Stimulated activated CD8-positive, alpha-beta memory T cell treated with anti-CD3 and anti-CD28 coated beads, Interleukin-7, amount 100 ng/mL, for 48 hours (primary cell): Measurements from ENCODE around the gene CLNK.

Source experiments
- DNase-seq, 2 donors: peaks; one replicate each; pipeline ENCODE4 v3.0.0-alpha.2; 2020; ENCODE audit warnings: low read depth in 1 of 2; ENCODE audit errors: extremely low read depth in 1 of 2

CLNK gene

GRCh38 chr4:10613926-10614478 lies 70.6 kb downstream of the CLNK start:
- no peak for DNase-seq

- DNase-seq, result no peak
These were observed 72.1 kb downstream of the CLNK start for GRCh38 chr4:10612476-10612875.

GRCh38 chr4:10611673-10612072 lies 72.9 kb downstream of the CLNK start:
- DNase-seq, result no peak

- no peak for DNase-seq
These were observed 75.9 kb downstream of the CLNK start for GRCh38 chr4:10608501-10609219.

GRCh38 chr4:10607206-10607605 lies 77.4 kb downstream of the CLNK start:
- DNase-seq, result no peak

GRCh38 chr4:10606483-10607155 lies 77.9 kb downstream of the CLNK start:
- DNase-seq, result no peak

- no peak for DNase-seq
These were observed 78.7 kb downstream of the CLNK start for GRCh38 chr4:10605746-10606482.

- DNase-seq, result no peak
These were observed 79.5 kb downstream of the CLNK start for GRCh38 chr4:10605031-10605430.

- DNase-seq, result no peak
These were observed 85.0 kb downstream of the CLNK start for GRCh38 chr4:10599574-10599973.

GRCh38 chr4:10598829-10599228 lies 85.7 kb downstream of the CLNK start:
- DNase-seq, result no peak

GRCh38 chr4:10596586-10597290 lies 87.8 kb downstream of the CLNK start:
- DNase-seq, result no peak

- no peak for DNase-seq
These were observed 91.4 kb downstream of the CLNK start for GRCh38 chr4:10593130-10593529.

- DNase-seq, result no peak
These were observed 93.7 kb downstream of the CLNK start for GRCh38 chr4:10590896-10591295.

GRCh38 chr4:10589799-10590198 lies 94.8 kb downstream of the CLNK start:
- no peak for DNase-seq

GRCh38 chr4:10589321-10589720 lies 95.2 kb downstream of the CLNK start:
- no peak for DNase-seq

GRCh38 chr4:10587697-10588096 lies 96.9 kb downstream of the CLNK start:
- no peak for DNase-seq

GRCh38 chr4:10587296-10587695 lies 97.3 kb downstream of the CLNK start:
- DNase-seq, result no peak

GRCh38 chr4:10584042-10584441 lies 100.5 kb downstream of the CLNK start:
- DNase-seq, result no peak

- no peak for DNase-seq
These were observed 101.6 kb downstream of the CLNK start for GRCh38 chr4:10582951-10583350.

- no peak for DNase-seq
These were observed 102.4 kb downstream of the CLNK start for GRCh38 chr4:10582059-10582686.

- DNase-seq, result no peak
These were observed 103.5 kb downstream of the CLNK start for GRCh38 chr4:10581022-10581421.
